Measurements from ENCODE around the gene HSFX3.
"Not testable (repeated sequence)": the region's sequence is repeated elsewhere in the genome, so short reads cannot be mapped to it uniquely, and the experiment has no call there.

DNA sequence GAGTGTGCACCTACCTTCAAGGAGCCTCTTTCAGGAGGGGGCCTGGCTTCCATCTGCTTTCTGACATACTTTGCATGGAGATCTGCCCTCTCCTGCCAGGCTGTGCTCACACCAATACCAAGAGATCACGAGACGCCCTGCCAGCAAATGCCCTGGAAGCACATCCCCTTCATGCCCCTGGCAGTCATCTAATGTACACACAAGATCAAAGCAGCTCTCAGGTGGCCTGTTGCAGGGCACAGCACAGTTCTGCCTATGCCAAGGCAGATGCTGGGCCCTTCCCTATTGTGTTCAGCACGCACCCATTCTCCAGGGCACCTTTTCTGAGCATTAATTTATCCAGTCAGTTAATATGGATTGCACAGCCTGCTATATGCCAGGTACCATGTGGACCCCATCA is 16.9 kb downstream of the HSFX3 start:
- TF ChIP-seq, protein P1, sequence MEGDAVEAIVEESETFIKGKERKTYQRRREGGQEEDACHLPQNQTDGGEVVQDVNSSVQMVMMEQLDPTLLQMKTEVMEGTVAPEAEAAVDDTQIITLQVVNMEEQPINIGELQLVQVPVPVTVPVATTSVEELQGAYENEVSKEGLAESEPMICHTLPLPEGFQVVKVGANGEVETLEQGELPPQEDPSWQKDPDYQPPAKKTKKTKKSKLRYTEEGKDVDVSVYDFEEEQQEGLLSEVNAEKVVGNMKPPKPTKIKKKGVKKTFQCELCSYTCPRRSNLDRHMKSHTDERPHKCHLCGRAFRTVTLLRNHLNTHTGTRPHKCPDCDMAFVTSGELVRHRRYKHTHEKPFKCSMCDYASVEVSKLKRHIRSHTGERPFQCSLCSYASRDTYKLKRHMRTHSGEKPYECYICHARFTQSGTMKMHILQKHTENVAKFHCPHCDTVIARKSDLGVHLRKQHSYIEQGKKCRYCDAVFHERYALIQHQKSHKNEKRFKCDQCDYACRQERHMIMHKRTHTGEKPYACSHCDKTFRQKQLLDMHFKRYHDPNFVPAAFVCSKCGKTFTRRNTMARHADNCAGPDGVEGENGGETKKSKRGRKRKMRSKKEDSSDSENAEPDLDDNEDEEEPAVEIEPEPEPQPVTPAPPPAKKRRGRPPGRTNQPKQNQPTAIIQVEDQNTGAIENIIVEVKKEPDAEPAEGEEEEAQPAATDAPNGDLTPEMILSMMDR (IDR thresholded peaks at IDR 0.05; ENCODE audit: insufficient read depth, low read depth, low read length) = not testable (repeated sequence)
- TF ChIP-seq EZH2 (IDR thresholded peaks at IDR 0.05; ENCODE audit: insufficient read depth, low read length) = not testable (repeated sequence)

Data from astrocyte (in vitro differentiated cells and primary cell).